Thymus (tissue), 11 donors: ENCODE results near the gene SRD5A1. TPM values are rescaled to one million over a fixed set of nuclear protein-coding genes. Genes with fewer than 3 reads are reported as not detected.

ENCODE experiments used
- DNase-seq, 9 donors: peaks; one replicate each; pipeline ENCODE4 v3.0.0-alpha.2; 2013; ENCODE audit warnings: low spot score in 9 of 9, low read depth in 6 of 9, missing footprints in 1 of 9
- H3K27ac ChIP-seq, 2 donors: one replicate each; pipeline ENCODE4 v1.5.1; 2013; ENCODE audit warnings: control low read depth in 1 of 2, low read depth in 1 of 2, low read length in 1 of 2, mild to moderate bottlenecking in 1 of 2, moderate library complexity in 1 of 2
- H3K27me3 ChIP-seq, 2 donors: one replicate each; pipeline ENCODE4 v1.5.1; 2013; ENCODE audit warnings: low read length in 1 of 2; ENCODE audit not compliant: control insufficient read depth in 2 of 2, insufficient read depth in 1 of 2
- H3K36me3 ChIP-seq, 2 donors: one replicate each; pipeline ENCODE4 v1.5.1; 2013; ENCODE audit warnings: low read length in 1 of 2, mild to moderate bottlenecking in 1 of 2, moderate library complexity in 1 of 2; ENCODE audit not compliant: control insufficient read depth in 2 of 2, insufficient read depth in 2 of 2
- H3K4me1 ChIP-seq, 2 donors: one replicate each; pipeline ENCODE4 v1.5.1; 2013; ENCODE audit warnings: low read length in 2 of 2; ENCODE audit not compliant: control insufficient read depth in 2 of 2, insufficient read depth in 2 of 2
- H3K4me3 ChIP-seq, 2 donors: one replicate each; pipeline ENCODE4 v1.5.1; 2013; ENCODE audit warnings: low read length in 2 of 2, control low read depth in 1 of 2, mild to moderate bottlenecking in 1 of 2
- H3K9me3 ChIP-seq, 2 donors: one replicate each; pipeline ENCODE4 v1.5.1; 2013; ENCODE audit warnings: low read length in 1 of 2, mild to moderate bottlenecking in 1 of 2; ENCODE audit not compliant: control insufficient read depth in 2 of 2, insufficient read depth in 1 of 2
- WGBS: extraction: QIAGEN DNeasy Blood & Tissue Kit; methylation state at CpG from one replicate; pipeline ENCODE4 v1.1.7; 2013; 5-methylcytosine and 5-hydroxymethylcytosine counted together
- polyA plus RNA-seq: library from polyadenylated mRNA; stranded (reverse); fragments of 200-250 nt; gene quantifications from one replicate; pipeline ENCODE4 v1.2.3, GENCODE V29; 2013
- total RNA-seq: library from RNA; stranded (reverse); fragments of 120-200 nt; gene quantifications from one replicate; pipeline ENCODE4 v1.2.4, GENCODE V29; 2013
- donor health status: healthy.

The SRD5A1 gene
- total and polyA plus RNA-seq, 2 donors: 6.9 to 10.2 TPM

GRCh38 chr5:6590581-6590980 lies 42.7 kb upstream of the SRD5A1 start:
- Histone ChIP-seq H3K27me3 (peaks cover 0 to 13% of the 10 kb centered on the region in 2 donors), H3K27ac (no peak overlapping the region), H3K4me1 (no peaks in the 10 kb centered on the region), H3K9me3 (no peaks in the 10 kb centered on the region), H3K4me3 (no peak overlapping the region), H3K36me3 (no peaks in the 10 kb centered on the region)
- no peak for DNase-seq
- 92% methylated on average over 2 of the region's 2 CpGs for WGBS

DNA sequence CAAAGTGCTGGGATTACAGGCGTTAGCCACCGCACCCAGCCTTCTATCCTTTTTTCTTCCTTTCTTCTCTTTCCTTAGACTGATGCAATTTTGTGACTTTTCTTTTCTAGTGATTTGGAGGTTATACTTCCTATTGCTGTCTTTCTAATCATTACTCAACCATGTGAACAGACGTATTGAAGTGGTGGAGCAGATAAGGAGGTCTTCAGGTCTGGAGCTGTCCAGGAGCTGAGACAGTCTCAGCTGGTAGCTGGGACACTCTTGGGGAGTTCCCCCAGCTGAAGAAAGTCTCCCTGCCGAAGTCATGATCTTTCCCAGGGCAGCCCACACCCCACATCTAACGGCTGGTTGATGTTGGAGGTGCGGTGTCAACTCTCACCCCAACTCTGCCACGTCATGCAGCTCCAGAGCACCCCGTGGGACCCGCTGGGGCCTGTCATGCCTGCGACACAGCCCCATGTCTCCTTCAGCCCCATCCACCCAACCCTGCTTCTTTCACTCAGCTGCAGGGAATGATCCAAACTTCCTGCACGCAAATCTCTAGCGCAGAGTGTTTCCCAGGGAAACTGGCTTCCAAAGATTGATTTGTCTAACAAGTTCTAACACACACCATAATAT lies 41.5 kb upstream of the SRD5A1 start:
- Histone ChIP-seq H3K4me3 (no peak overlapping the region), H3K27ac (no peak overlapping the region), H3K36me3 (peaks cover 1 to 4% of the 10 kb centered on the region in 2 donors), H3K27me3 (peaks cover 0 to 3% of the 10 kb centered on the region in 2 donors), H3K9me3 (no peaks in the 10 kb centered on the region), H3K4me1 (no peaks in the 10 kb centered on the region)
- DNase-seq: no peak
- WGBS: 97% methylated on average over 12 of the region's 12 CpGs

DNA sequence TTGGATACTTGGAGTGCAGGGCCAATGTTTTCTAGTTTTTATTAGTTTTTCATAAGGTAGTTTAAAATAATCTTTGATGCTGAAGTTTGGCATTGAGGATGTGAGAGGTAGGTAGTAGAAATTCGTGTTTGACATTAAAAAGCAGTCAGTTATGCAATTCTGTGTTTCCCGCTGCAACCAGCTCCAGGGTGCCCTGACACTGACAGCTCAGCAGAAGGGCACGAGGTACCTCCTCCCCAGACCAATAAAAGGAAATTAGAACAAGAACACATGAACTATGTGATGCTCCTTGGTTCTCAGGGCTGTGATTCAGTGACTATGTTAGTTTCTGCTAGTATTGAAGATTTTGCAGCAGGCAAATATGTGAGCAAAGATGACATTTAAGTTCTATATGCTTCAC lies 40.6 kb upstream of the SRD5A1 start:
- Histone ChIP-seq H3K4me1 (no peaks in the 10 kb centered on the region), H3K27ac (no peak overlapping the region), H3K36me3 (peaks cover 7 to 9% of the 10 kb centered on the region in 2 donors), H3K9me3 (no peaks in the 10 kb centered on the region), H3K27me3 (no peaks in the 10 kb centered on the region), H3K4me3 (no peak overlapping the region)
- WGBS: 82% methylated on average over 3 of the region's 3 CpGs
- DNase-seq: no peak

DNA sequence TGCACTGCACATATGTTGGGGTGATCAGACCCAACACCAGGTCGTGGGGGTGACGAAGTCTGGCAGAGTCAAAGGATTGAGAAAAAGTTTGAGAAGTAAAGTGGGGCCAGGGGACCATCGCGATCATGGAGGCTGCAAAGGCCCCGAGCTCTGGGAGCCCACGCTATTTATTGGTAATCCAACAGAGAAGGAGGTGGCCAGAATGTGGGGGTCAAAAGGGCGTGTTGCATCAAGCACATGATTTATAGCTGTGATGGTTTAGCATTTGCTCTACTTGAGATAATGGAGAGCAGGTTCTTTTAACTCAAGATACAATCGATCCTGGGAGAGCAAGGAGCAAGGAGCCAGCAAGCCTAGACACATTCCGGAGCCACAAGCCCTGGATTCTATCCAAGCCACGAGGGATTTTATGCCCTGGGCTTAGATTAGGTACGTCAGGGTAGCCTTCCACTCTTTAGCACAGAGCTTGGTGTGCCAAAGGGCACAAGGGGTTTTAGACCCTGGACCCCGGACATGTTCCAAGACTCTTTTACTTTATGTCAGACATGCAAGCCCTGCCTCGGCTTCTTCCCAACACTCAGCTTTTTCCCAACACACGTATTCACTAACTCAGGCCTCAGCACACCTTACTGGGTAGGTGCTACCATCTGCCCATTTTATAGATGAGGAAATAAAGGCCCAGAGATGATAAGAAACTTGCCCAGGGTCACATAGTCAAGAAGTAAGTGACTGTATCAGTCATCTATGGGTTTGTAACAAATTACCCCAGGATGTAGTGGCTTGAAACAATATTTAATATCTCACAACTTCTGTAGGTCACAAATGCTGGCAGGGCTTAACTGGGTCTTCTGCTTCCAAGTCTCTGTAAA lies 39.9 kb upstream of the SRD5A1 start:
- Histone ChIP-seq H3K36me3 (peaks cover 11 to 16% of the 10 kb centered on the region in 2 donors), H3K4me3 (no peak overlapping the region), H3K27ac (no peak overlapping the region), H3K4me1 (no peaks in the 10 kb centered on the region), H3K9me3 (no peaks in the 10 kb centered on the region), H3K27me3 (no peaks in the 10 kb centered on the region)
- DNase-seq: no peak
- WGBS: 93% methylated on average over 14 of the region's 14 CpGs

GRCh38 chr5:6594066-6594465 lies 39.2 kb upstream of the SRD5A1 start:
- no peaks in the 10 kb centered on the region for H3K27me3 ChIP-seq
- no peaks in the 10 kb centered on the region for H3K9me3 ChIP-seq
- no peak overlapping the region for H3K4me3 ChIP-seq
- DNase-seq: no peak
- 96% methylated on average over 6 of the region's 6 CpGs for WGBS
- no peaks in the 10 kb centered on the region for H3K4me1 ChIP-seq
- H3K36me3 ChIP-seq: peaks cover 17 to 22% of the 10 kb centered on the region in 2 donors
- no peak overlapping the region for H3K27ac ChIP-seq

DNA sequence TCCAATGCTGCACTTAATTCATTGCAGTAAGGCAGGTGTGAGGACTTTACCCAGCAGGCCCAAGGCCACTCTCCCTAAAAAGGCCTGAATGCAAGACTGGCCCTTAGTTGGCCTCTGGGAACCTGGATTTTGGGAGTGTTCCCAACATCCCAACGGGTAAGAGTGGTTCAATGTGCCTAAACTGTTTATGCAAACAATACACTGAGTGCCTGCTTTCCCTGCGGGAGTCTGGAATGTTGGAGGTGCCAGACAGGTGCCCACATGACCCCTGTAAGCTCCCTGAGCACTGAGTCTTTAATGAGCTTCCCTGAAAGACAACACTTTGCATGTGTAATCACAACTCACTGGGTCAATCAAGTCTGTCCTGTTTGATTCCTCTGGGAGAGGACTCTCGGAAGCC lies 37.8 kb upstream of the SRD5A1 start:
- Histone ChIP-seq H3K36me3 (peaks cover 25 to 30% of the 10 kb centered on the region in 2 donors), H3K9me3 (no peaks in the 10 kb centered on the region), H3K4me3 (no peak overlapping the region), H3K4me1 (no peaks in the 10 kb centered on the region), H3K27ac (no peak overlapping the region), H3K27me3 (no peaks in the 10 kb centered on the region)
- no peak for DNase-seq
- WGBS: 97% methylated on average over 3 of the region's 3 CpGs

GRCh38 chr5:6596388-6596787 lies 36.9 kb upstream of the SRD5A1 start:
- 98% methylated on average over 5 of the region's 5 CpGs for WGBS
- Histone ChIP-seq H3K4me1 (no peaks in the 10 kb centered on the region), H3K4me3 (no peak overlapping the region), H3K27ac (no peak overlapping the region), H3K27me3 (no peaks in the 10 kb centered on the region), H3K9me3 (no peaks in the 10 kb centered on the region), H3K36me3 (peaks cover 32 to 38% of the 10 kb centered on the region in 2 donors)
- DNase-seq: no peak

- no peaks in the 10 kb centered on the region for H3K9me3 ChIP-seq
- H3K27me3 ChIP-seq: no peaks in the 10 kb centered on the region
- H3K4me3 ChIP-seq: no peak overlapping the region
- peaks cover 43 to 48% of the 10 kb centered on the region in 2 donors for H3K36me3 ChIP-seq
- no peak overlapping the region for H3K27ac ChIP-seq
- no peaks in the 10 kb centered on the region for H3K4me1 ChIP-seq
- WGBS: 89% methylated on average over 6 of the region's 6 CpGs
- no peak for DNase-seq
Measured at GRCh38 chr5:6597557-6597956, 35.7 kb upstream of the SRD5A1 start.

- Histone ChIP-seq H3K27me3 (no peaks in the 10 kb centered on the region), H3K36me3 (peaks cover 47 to 51% of the 10 kb centered on the region in 2 donors), H3K4me1 (no peaks in the 10 kb centered on the region), H3K27ac (no peak overlapping the region), H3K9me3 (no peaks in the 10 kb centered on the region), H3K4me3 (no peak overlapping the region)
- WGBS: 89% methylated on average over 14 of the region's 14 CpGs
- DNase-seq: no peak
Measured at GRCh38 chr5:6598351-6598900, 34.8 kb upstream of the SRD5A1 start.
